SK-N-SH (cell line): ENCODE data around the gene DCAF6. TPM values are rescaled to one million over a fixed set of nuclear protein-coding genes. Genes with fewer than 3 reads are reported as not detected.

Experiments
- CTCF ChIA-PET: fragments of 300-600, 350-600 bp; formaldehyde crosslinking; extraction: SDS; loops from one replicate; lab custom pipeline; 2021; lab: Yijun Ruan, JAX
- POLR2A ChIA-PET: fragments of 350-600 bp; sonication (Branson Sonifier 250); formaldehyde crosslinking; extraction: SDS; loops from one replicate; lab custom pipeline; 2020; ENCODE audit warnings: antibody characterized with exemption, inconsistent platforms; lab: Yijun Ruan, JAX
- DNase-seq: peaks from one replicate; pipeline ENCODE4 v3.0.0; 2012
- H2AFZ ChIP-seq: fragments of 200-600 bp; sonication (generic); 2 replicates; pipeline ENCODE4 v1.8.1; 2016; ENCODE audit warnings: antibody characterized with exemption, mild to moderate bottlenecking, low read depth
- H3F3A ChIP-seq: fragments of 200-600 bp; sonication (generic); replicated peaks from 2 replicates; pipeline ENCODE3; 2016; ENCODE audit warnings: antibody characterized with exemption, mild to moderate bottlenecking; ENCODE audit not compliant: insufficient read depth
- H3K27ac ChIP-seq, 2 experiments: fragments of 200-500 bp in 1 of 2; fragments of 200-600 bp in 1 of 2; sonication (Bioruptor generic) in 1 of 2; sonication (generic), shearing (Covaris generic) in 1 of 2; 2 replicates each; pipeline versions ENCODE4 v1.5.1 to v1.6.1; 2014 to 2016; ENCODE audit warnings: low read depth in 2 of 2, inconsistent platforms in 1 of 2, low read length in 1 of 2, mild to moderate bottlenecking in 1 of 2, mixed read lengths in 1 of 2
- H3K27me3 ChIP-seq: fragments of 200-600 bp; sonication (generic), shearing (Covaris generic); 2 replicates; pipeline ENCODE4 v1.6.1; 2016; ENCODE audit warnings: mixed run types; ENCODE audit not compliant: insufficient read depth
- H3K36me3 ChIP-seq, 2 experiments: fragments of 200-500 bp in 1 of 2; fragments of 200-600 bp in 1 of 2; sonication (Bioruptor generic) in 1 of 2; sonication (generic) in 1 of 2; replicated peaks in 1 of 2; 2 replicates each; pipeline versions ENCODE3 to v1.5.1; 2014 to 2016; ENCODE audit warnings: low read length in 1 of 2, mild to moderate bottlenecking in 1 of 2; ENCODE audit not compliant: insufficient read depth in 2 of 2, control insufficient read depth in 1 of 2
- H3K4me1 ChIP-seq, 2 experiments: fragments of 200-500 bp in 1 of 2; fragments of 200-600 bp in 1 of 2; sonication (Bioruptor generic) in 1 of 2; sonication (generic), shearing (Covaris generic) in 1 of 2; 2 replicates each; pipeline versions ENCODE4 v1.5.1 to v1.6.1; 2014 to 2016; ENCODE audit warnings: low read depth in 1 of 2, low read length in 1 of 2, mixed run types in 1 of 2; ENCODE audit not compliant: insufficient read depth in 2 of 2, control insufficient read depth in 1 of 2
- H3K4me2 ChIP-seq: fragments of 200-600 bp; sonication (generic), shearing (Covaris generic); 2 replicates; pipeline ENCODE4 v1.6.1; 2017; ENCODE audit warnings: mixed run types
- H3K4me3 ChIP-seq, 2 experiments: fragments of 200-500 bp in 1 of 2; fragments of 200-600 bp in 1 of 2; sonication (Bioruptor generic) in 1 of 2; sonication (generic), shearing (Covaris generic) in 1 of 2; 2 replicates each; pipeline versions ENCODE4 v1.5.1 to v1.8.1; 2014 to 2016; ENCODE audit warnings: low read depth in 2 of 2, inconsistent platforms in 1 of 2, low read length in 1 of 2, mild to moderate bottlenecking in 1 of 2, mixed read lengths in 1 of 2, moderate library complexity in 1 of 2
- H3K79me2 ChIP-seq: fragments of 200-600 bp; sonication (generic); 2 replicates; pipeline ENCODE4 v1.8.1; 2017; ENCODE audit warnings: mild to moderate bottlenecking; ENCODE audit not compliant: insufficient read depth
- H3K9ac ChIP-seq: fragments of 200-600 bp; sonication (generic); 2 replicates; pipeline ENCODE4 v1.6.1; 2017; ENCODE audit warnings: mixed run types
- H3K9me2 ChIP-seq: fragments of 200-600 bp; sonication (generic); 2 replicates; pipeline ENCODE4 v1.6.1; 2017; ENCODE audit warnings: mixed run types
- H3K9me3 ChIP-seq: fragments of 200-600 bp; sonication (generic); 2 replicates; pipeline ENCODE4 v1.6.1; 2017; ENCODE audit warnings: mixed run types, mild to moderate bottlenecking, moderate library complexity
- H4K20me1 ChIP-seq: fragments of 200-600 bp; sonication (generic); 2 replicates; pipeline ENCODE4 v1.6.1; 2017; ENCODE audit warnings: mild to moderate bottlenecking, mixed run types; ENCODE audit not compliant: insufficient read depth
- CHD2 ChIP-seq: fragments of 150-350 bp; IDR thresholded peaks from 2 replicates; pipeline ENCODE4 v1.6.1; 2018; ENCODE audit warnings: low read length; ENCODE audit not compliant: partially characterized antibody
- ELF1 ChIP-seq: IDR thresholded peaks from 2 replicates; pipeline ENCODE4 v1.4.0; 2012
- EP300 ChIP-seq, 2 experiments: IDR thresholded peaks; 2 replicates each; pipeline versions ENCODE4 v1.4.0 to v1.6.1; 2012; ENCODE audit warnings: borderline replicate concordance in 1 of 2, low read depth in 1 of 2, low read length in 1 of 2
- EZH2phosphoT487 ChIP-seq: fragments of 200-600 bp; sonication (generic); IDR thresholded peaks from 2 replicates; pipeline ENCODE4 v1.6.1; 2017; ENCODE audit warnings: low read depth, mixed run types, mild to moderate bottlenecking, antibody characterized with exemption, moderate library complexity, borderline replicate concordance
- FOSL2 ChIP-seq: IDR thresholded peaks from 2 replicates; pipeline ENCODE4 v1.4.0; 2012; ENCODE audit warnings: low read depth, mild to moderate bottlenecking, moderate library complexity, borderline replicate concordance
- GATA2 ChIP-seq: sonication (generic); formaldehyde crosslinking; IDR thresholded peaks from 2 replicates; pipeline ENCODE4 v1.5.0; 2020; ENCODE audit warnings: mild to moderate bottlenecking, missing genetic modification reagents
- JUND ChIP-seq: IDR thresholded peaks from 2 replicates; pipeline ENCODE4 v1.4.0; 2012
- MEF2A ChIP-seq: IDR thresholded peaks from 2 replicates; pipeline ENCODE4 v1.4.0; 2012; ENCODE audit warnings: low read depth, borderline replicate concordance
- MXI1 ChIP-seq: IDR thresholded peaks from 2 replicates; pipeline ENCODE4 v1.6.1; 2012; ENCODE audit warnings: mild to moderate bottlenecking, low read depth, low read length, improper control_type of control experiment
- NFIC ChIP-seq: IDR thresholded peaks from 2 replicates; pipeline ENCODE4 v1.4.0; 2012; ENCODE audit warnings: borderline replicate concordance
- NRF1 ChIP-seq: IDR thresholded peaks from 2 replicates; pipeline ENCODE4 v1.6.1; 2012; ENCODE audit warnings: low read depth, mild to moderate bottlenecking, low read length
- POLR2AphosphoS5 ChIP-seq: IDR thresholded peaks from 2 replicates; pipeline ENCODE4 v1.6.1; 2012; ENCODE audit warnings: low read depth, low read length
- RAD21 ChIP-seq: IDR thresholded peaks from 2 replicates; pipeline ENCODE4 v1.6.1; 2012; ENCODE audit warnings: mild to moderate bottlenecking, low read length
- RXRA ChIP-seq: IDR thresholded peaks from 2 replicates; pipeline ENCODE4 v1.4.0; 2012; ENCODE audit warnings: low read depth, mild to moderate bottlenecking, borderline replicate concordance
- SIN3A ChIP-seq: IDR thresholded peaks from 2 replicates; pipeline ENCODE4 v1.6.1; 2012; ENCODE audit warnings: low read depth, mild to moderate bottlenecking, low read length, moderate library complexity, borderline replicate concordance
- TAF1 ChIP-seq: IDR thresholded peaks from 2 replicates; pipeline ENCODE4 v1.6.1; 2012; ENCODE audit warnings: low read depth, mild to moderate bottlenecking, low read length, moderate library complexity, borderline replicate concordance
- YY1 ChIP-seq: IDR thresholded peaks from 2 replicates; pipeline ENCODE4 v1.4.0; 2012; ENCODE audit warnings: low read depth, mild to moderate bottlenecking
- WGBS: methylation state at CpG from one replicate; pipeline ENCODE4 v1.1.6; 2017; ENCODE audit warnings: low lambda C conversion rate; 5-methylcytosine and 5-hydroxymethylcytosine counted together
- polyA plus RNA-seq, 3 experiments: library from polyadenylated mRNA; depleted of rRNA; stranded (reverse); fragments of >200 nt; gene quantifications; 2 replicates each; pipeline ENCODE4 v1.2.3, GENCODE V29; 2012
- TF ChIP-seq, protein P1 (sequence below): IDR thresholded peaks from 2 replicates; pipeline ENCODE4 v1.4.0; 2012; ENCODE audit warnings: low read depth, borderline replicate concordance

Gene DCAF6
- polyA plus RNA-seq, 1 of the 3 experiments (the other 2 are of a cell fraction) = 31.3 TPM

DNA sequence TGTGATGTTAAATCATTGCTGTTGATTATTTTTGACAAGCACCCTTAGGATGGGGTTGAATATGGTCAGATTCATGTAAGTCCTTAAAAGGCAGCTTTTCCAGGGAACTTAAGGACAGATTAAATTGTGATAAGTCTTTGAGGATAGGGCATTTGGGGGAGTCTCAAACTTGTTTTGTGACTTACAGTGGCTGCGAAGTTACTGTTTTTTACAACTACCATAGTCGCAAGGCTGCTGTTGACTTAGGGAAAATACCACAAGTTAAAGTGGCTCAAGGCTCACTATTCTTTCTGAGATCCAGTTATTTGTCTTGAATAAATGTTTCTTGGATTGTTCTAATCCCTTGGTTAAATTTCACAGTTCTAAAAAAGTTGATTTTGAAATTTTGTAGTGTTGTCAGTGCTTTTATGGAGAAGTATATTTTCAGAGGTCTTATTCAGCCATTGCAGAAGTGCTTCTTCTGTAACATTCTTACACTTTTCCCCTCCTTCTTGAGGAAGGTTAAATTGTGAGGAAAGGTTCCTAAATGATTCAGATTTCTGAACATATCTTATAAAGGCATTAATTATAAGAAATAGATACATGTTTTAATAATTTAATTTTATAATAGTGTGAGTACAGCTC lies 47.4 kb downstream of the DCAF6 start:
- CTCF ChIA-PET = no interaction called here
- Histone ChIP-seq H3K36me3 (peaks cover 0 to 43% of the 10 kb centered on the region in 2 experiments), H3K4me3 (no peak overlapping the region), H3K9ac (no peak overlapping the region), H3K9me3 (no peaks in the 10 kb centered on the region), H3K27me3 (no peaks in the 10 kb centered on the region), H3K79me2 (peaks cover 43% of the 10 kb centered on the region), H3F3A (peaks cover 15% of the 10 kb centered on the region), H3K9me2 (no peaks in the 10 kb centered on the region), H4K20me1 (0 out of 2 replicates have a peak, but pooled peaks cover 5% of the 10 kb centered on the region), H3K27ac (no peak overlapping the region), H3K4me1 (no peaks in the 10 kb centered on the region), H3K4me2 (no peak overlapping the region), H2AFZ (no peak overlapping the region)
- WGBS = 90% methylated on average over 2 of the region's 2 CpGs
- TF ChIP-seq NFIC (no peak), GATA2 (CRISPR knock-in tag) (no peak), MXI1 (no peak), NRF1 (no peak), EP300 (IDR thresholded peaks at IDR 0.05; ENCODE audit: borderline replicate concordance in 1 of 2, low read depth in 1 of 2, low read length in 1 of 2) (no peak), TAF1 (no peak), RXRA (no peak), POLR2AphosphoS5 (no peak), SIN3A (no peak), MEF2A (no peak), ELF1 (no peak)
- POLR2A ChIA-PET = no interaction called here
- DNase-seq = no peak

DNA sequence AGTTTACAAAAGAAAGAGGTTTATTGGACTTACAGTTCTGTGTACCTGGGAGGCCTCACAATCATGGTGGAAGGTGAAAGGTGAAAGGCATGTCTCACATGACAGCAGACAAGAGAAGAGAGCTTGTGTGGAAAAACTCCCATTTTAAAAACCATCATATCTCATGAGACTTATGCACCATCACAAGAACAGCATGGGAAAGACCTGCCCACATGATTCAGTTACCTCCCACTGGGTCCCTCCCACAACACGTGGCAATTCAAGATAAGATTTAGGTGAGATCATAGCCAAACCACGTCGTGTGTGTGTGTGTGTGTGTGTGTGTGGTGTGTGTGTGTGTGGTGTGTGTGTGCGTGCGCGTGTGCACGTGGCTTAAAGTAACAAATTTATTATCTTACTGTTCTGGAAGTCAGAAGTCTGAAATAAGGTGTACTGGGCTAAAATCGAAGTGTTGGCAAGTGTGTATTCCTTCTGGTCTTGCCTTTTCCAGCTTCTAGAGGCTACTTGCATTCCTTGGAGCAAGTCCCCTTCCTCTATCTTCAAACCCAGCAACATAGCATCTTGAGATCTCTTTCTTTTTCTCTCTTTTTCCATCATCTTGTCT lies 48.5 kb downstream of the DCAF6 start:
- Histone ChIP-seq H3K4me2 (no peak overlapping the region), H2AFZ (no peak overlapping the region), H3K4me3 (no peak overlapping the region), H3K36me3 (peaks cover 2 to 47% of the 10 kb centered on the region in 2 experiments), H4K20me1 (0 out of 2 replicates have a peak, but pooled peaks cover 5% of the 10 kb centered on the region), H3K27ac (no peak overlapping the region), H3K9me2 (no peaks in the 10 kb centered on the region), H3K4me1 (no peaks in the 10 kb centered on the region), H3K9ac (no peak overlapping the region), H3K9me3 (no peaks in the 10 kb centered on the region), H3K27me3 (no peaks in the 10 kb centered on the region), H3F3A (peaks cover 18% of the 10 kb centered on the region), H3K79me2 (peaks cover 43% of the 10 kb centered on the region)
- no peak for TF ChIP-seq YY1
- no peak for TF ChIP-seq JUND
- TF ChIP-seq CHD2 = no peak
- TF ChIP-seq RAD21 = no peak
- TF ChIP-seq, protein P1, sequence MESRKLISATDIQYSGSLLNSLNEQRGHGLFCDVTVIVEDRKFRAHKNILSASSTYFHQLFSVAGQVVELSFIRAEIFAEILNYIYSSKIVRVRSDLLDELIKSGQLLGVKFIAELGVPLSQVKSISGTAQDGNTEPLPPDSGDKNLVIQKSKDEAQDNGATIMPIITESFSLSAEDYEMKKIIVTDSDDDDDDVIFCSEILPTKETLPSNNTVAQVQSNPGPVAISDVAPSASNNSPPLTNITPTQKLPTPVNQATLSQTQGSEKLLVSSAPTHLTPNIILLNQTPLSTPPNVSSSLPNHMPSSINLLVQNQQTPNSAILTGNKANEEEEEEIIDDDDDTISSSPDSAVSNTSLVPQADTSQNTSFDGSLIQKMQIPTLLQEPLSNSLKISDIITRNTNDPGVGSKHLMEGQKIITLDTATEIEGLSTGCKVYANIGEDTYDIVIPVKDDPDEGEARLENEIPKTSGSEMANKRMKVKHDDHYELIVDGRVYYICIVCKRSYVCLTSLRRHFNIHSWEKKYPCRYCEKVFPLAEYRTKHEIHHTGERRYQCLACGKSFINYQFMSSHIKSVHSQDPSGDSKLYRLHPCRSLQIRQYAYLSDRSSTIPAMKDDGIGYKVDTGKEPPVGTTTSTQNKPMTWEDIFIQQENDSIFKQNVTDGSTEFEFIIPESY = no peak
- no peak for TF ChIP-seq EZH2phosphoT487
- no peak for TF ChIP-seq GATA2 (CRISPR knock-in tag)
- TF ChIP-seq FOSL2 = no peak
- TF ChIP-seq ELF1 = no peak
- WGBS = 87% methylated on average over 8 of the region's 8 CpGs
- ChIA-PET POLR2A (no interaction called here), CTCF (no interaction called here)
- no peak for DNase-seq
